ENCODE results near the gene BARX2.

DNA sequence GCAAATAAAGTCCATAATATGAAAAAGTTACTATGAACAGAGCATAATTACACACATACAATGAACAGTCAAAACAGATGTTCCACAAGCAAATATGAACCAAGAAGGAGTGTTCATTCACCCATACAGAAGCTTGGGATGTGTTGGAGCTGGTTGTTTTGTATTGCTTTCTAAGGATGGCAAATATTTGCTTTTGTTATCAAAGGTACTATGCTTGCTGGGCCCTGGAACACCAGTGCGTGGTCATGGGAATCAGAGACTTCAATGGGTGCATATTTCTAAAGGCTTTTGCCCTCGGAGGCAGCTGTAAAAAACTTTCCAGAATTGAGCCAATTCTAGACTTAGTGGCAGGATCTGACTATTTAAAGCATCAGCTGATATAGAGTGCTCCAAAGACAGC, 85.1 kb downstream of the BARX2 start:
- TF ChIP-seq POLR2A (IDR thresholded peaks at IDR 0.05; ENCODE audit: low read length), result no peak
- TF ChIP-seq GATA1 (IDR thresholded peaks at IDR 0.05; ENCODE audit: low read depth, low read length), result no peak
